Measurements from ENCODE around the gene ASIC2. TPM values are rescaled to one million over a fixed set of nuclear protein-coding genes. Genes with fewer than 3 reads are reported as not detected.
A peak's percentile ranks its signal among the peaks of the same experiment; 100 is the strongest.

The ASIC2 gene
- total and polyA plus RNA-seq, 9 of the 15 experiments (the other 6 are each of a cell fraction or from before 2014, with no cell fraction given) = not detected

DNA sequence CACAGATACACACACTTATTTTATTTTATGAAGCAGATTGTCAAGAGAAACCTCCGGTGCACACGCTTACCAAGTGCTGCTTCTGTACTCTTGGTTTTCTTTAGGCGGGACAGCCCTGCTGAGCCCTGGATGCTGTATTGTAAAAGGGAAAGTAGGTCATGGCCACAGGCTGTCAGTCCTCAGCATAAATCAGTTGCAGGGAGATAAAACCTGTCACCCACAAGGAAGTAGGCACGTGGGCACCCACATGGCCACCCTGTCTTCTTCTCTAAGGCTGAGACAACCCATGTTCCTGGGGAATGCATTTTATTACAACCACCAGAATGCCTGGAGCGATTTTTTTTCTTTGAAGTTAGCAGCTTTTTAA lies 59.3 kb downstream of the ASIC2 start:
- ATAC-seq = no peak

GRCh38 chr17:33229499-33229898 lies 63.6 kb downstream of the ASIC2 start:
- 0% methylated on average over 7 of the region's 7 CpGs for WGBS (ENCODE audit: insufficient coverage, low coverage, missing lambda C conversion rate)
- POLR2A ChIA-PET = interaction anchor here (0.7 kb wide), 1 partner anchor 123 kb away, joined by 3 read pairs; no protein-coding TSS in a partner anchor
- Histone ChIP-seq H3K27ac (ENCODE audit: extremely low read depth, low read depth, low read length) (no peak overlapping the region), H3K9me3 (replicated peaks; ENCODE audit: control insufficient read depth, insufficient read depth, low read depth, low read length) (no peaks in the 10 kb centered on the region), H2AFZ (ENCODE audit: low read depth, low read length) (no peak overlapping the region), H3K9ac (ENCODE audit: insufficient read depth in 1 of 2, low read depth in 2 of 2, low read length in 2 of 2) (no peak overlapping the region), H3K79me2 (ENCODE audit: control insufficient read depth, insufficient read depth, low read length) (no peaks in the 10 kb centered on the region), H3K4me3 (no peak overlapping the region), H3K36me3 (ENCODE audit: control insufficient read depth, insufficient read depth, low read length) (no peaks in the 10 kb centered on the region), H3K4me2 (ENCODE audit: insufficient read depth, low read length) (no peak overlapping the region), H3K4me1 (replicated peaks in 1 of 2; ENCODE audit: control insufficient read depth in 2 of 2, insufficient read depth in 2 of 2, low read length in 2 of 2) (no peaks in the 10 kb centered on the region), H3K9me1 (ENCODE audit: control insufficient read depth, insufficient read depth, low read length) (no peaks in the 10 kb centered on the region), H3K27me3 (ENCODE audit: control insufficient read depth in 2 of 2, insufficient read depth in 2 of 2, low read length in 2 of 2) (peaks cover 0 to 2% of the 10 kb centered on the region in 2 experiments; a peak in 1 of 5 replicates), H4K20me1 (replicated peaks; ENCODE audit: control insufficient read depth, insufficient read depth, low read length) (no peaks in the 10 kb centered on the region)
- FAIRE-seq = no peak
- TF ChIP-seq FOXA1 (IDR thresholded peaks at IDR 0.05; ENCODE audit: borderline replicate concordance) (no peak), GABPA (tag; conservative IDR thresholded peaks at IDR 0.05; ENCODE audit: low read depth) (no peak), TCF7 (IDR thresholded peaks at IDR 0.05; ENCODE audit: borderline replicate concordance) (no peak), SOX6 (IDR thresholded peaks at IDR 0.05) (no peak)
- CTCF ChIA-PET (ENCODE audit: low intra/inter-chr PET ratio) = no interaction called here
- DNase-seq (ENCODE audit: extremely low read depth in 1 of 4, low spot score in 3 of 4) = no peak
- in situ Hi-C loops (cut with MboI) (no loop called here), intact Hi-C loops (cut with micrococcal nuclease) (no loop called here)
- ATAC-seq = no peak
- no TSS peak for BruUV-seq (replicated peaks)

More for the DNA sequence above, 59.3 kb downstream of the ASIC2 start:
- ChIA-PET CTCF (ENCODE audit: low intra/inter-chr PET ratio) (no interaction called here), POLR2A (no interaction called here)
- Histone ChIP-seq H3K4me3 (no peak overlapping the region), H3K36me3 (ENCODE audit: control insufficient read depth, insufficient read depth, low read length) (no peaks in the 10 kb centered on the region), H2AFZ (ENCODE audit: low read depth, low read length) (no peak overlapping the region), H3K9me3 (replicated peaks; ENCODE audit: control insufficient read depth, insufficient read depth, low read depth, low read length) (no peaks in the 10 kb centered on the region), H3K4me1 (replicated peaks in 1 of 2; ENCODE audit: control insufficient read depth in 2 of 2, insufficient read depth in 2 of 2, low read length in 2 of 2) (no peaks in the 10 kb centered on the region), H3K4me2 (ENCODE audit: insufficient read depth, low read length) (no peak overlapping the region), H3K9ac (ENCODE audit: insufficient read depth in 1 of 2, low read depth in 2 of 2, low read length in 2 of 2) (no peak overlapping the region), H3K27me3 (ENCODE audit: control insufficient read depth in 2 of 2, insufficient read depth in 2 of 2, low read length in 2 of 2) (peaks cover 8 to 19% of the 10 kb centered on the region in 2 experiments; a peak in 3 of 5 replicates), H3K9me1 (ENCODE audit: control insufficient read depth, insufficient read depth, low read length) (no peaks in the 10 kb centered on the region), H4K20me1 (replicated peaks; ENCODE audit: control insufficient read depth, insufficient read depth, low read length) (no peaks in the 10 kb centered on the region), H3K79me2 (ENCODE audit: control insufficient read depth, insufficient read depth, low read length) (no peaks in the 10 kb centered on the region), H3K27ac (ENCODE audit: extremely low read depth, low read depth, low read length) (no peak overlapping the region)
- no peak for DNase-seq (ENCODE audit: extremely low read depth in 1 of 4, low spot score in 3 of 4)
- no peak for TF ChIP-seq ZNF561 (CRISPR knock-in tag; conservative IDR thresholded peaks at IDR 0.05)
- peak; percentile 6 for TF ChIP-seq MEIS2 (IDR thresholded peaks at IDR 0.05; ENCODE audit: partially characterized antibody)
- in situ Hi-C loops (cut with MboI) (no loop called here), intact Hi-C loops (cut with micrococcal nuclease) (no loop called here)
- WGBS (ENCODE audit: insufficient coverage, low coverage, missing lambda C conversion rate) = 1% methylated on average over 5 of the region's 5 CpGs
- no TSS peak for BruUV-seq (replicated peaks)
- no peak for FAIRE-seq
